OCI-LY7 (cell line): ENCODE results near the gene KCTD18. TPM values are rescaled to one million over a fixed set of nuclear protein-coding genes. Genes with fewer than 3 reads are reported as not detected.

Source experiments
- BruUV-seq: library from RNA; stranded (reverse); fragments of 400-500 nt; replicated peaks from 2 replicates; lab custom pipeline; 2021; lab: Mats Ljungman, UMichigan
- CTCF ChIA-PET: fragments of 300-600 bp; sonication (Branson Sonifier 250); formaldehyde crosslinking; loops from one replicate; lab custom pipeline; 2022; ENCODE audit warnings: antibody characterized with exemption; ENCODE audit not compliant: unreplicated experiment; lab: Charles Lee
- POLR2A ChIA-PET: fragments of 300-600 bp; sonication (Branson Sonifier 250); formaldehyde crosslinking; loops from one replicate; lab custom pipeline; 2022; ENCODE audit warnings: antibody characterized with exemption; lab: Charles Lee
- DNase-seq: peaks from one replicate; pipeline ENCODE4 v3.0.0-alpha.2; 2015; ENCODE audit warnings: low spot score
- H2AFZ ChIP-seq: fragments of 200-600 bp; sonication (generic), shearing (Covaris generic); 2 replicates; pipeline ENCODE4 v1.6.1; 2014; ENCODE audit warnings: mild to moderate bottlenecking, antibody characterized with exemption, low read length, moderate library complexity
- H3K27ac ChIP-seq: fragments of 200-600 bp; sonication (generic); 2 replicates; pipeline ENCODE4 v1.5.1; 2014; ENCODE audit warnings: mixed run types, low read depth, mild to moderate bottlenecking, moderate library complexity, low read length, inconsistent platforms; ENCODE audit not compliant: poor library complexity, severe bottlenecking
- H3K36me3 ChIP-seq: fragments of 200-600 bp; sonication (generic); 2 replicates; pipeline ENCODE4 v1.6.1; 2014; ENCODE audit warnings: mild to moderate bottlenecking, antibody characterized with exemption, low read length, moderate library complexity, mixed read lengths; ENCODE audit not compliant: insufficient read depth
- H3K4me1 ChIP-seq: fragments of 200-600 bp; sonication (generic); 2 replicates; pipeline ENCODE4 v1.5.1; 2014; ENCODE audit warnings: mild to moderate bottlenecking, low read length; ENCODE audit not compliant: insufficient read depth, poor library complexity, severe bottlenecking
- H3K4me2 ChIP-seq: fragments of 200-600 bp; sonication (generic); 2 replicates; pipeline ENCODE4 v1.6.1; 2014; ENCODE audit warnings: mild to moderate bottlenecking, low read length
- H3K4me3 ChIP-seq: fragments of 200-600 bp; sonication (generic); 2 replicates; pipeline ENCODE4 v1.5.1; 2014; ENCODE audit warnings: mild to moderate bottlenecking, low read depth, low read length; ENCODE audit not compliant: poor library complexity, severe bottlenecking
- H3K79me2 ChIP-seq: fragments of 200-600 bp; sonication (generic); 2 replicates; pipeline ENCODE4 v1.6.1; 2016; ENCODE audit warnings: low read depth, mild to moderate bottlenecking, low read length, moderate library complexity, mixed read lengths; ENCODE audit not compliant: insufficient read depth
- H3K9me2 ChIP-seq: fragments of 200-600 bp; sonication (generic); 2 replicates; pipeline ENCODE4 v1.6.1; 2016; ENCODE audit warnings: mild to moderate bottlenecking, low read length, mixed read lengths; ENCODE audit not compliant: insufficient read depth
- H3K9me3 ChIP-seq: fragments of 200-600 bp; sonication (generic); 2 replicates; pipeline ENCODE4 v1.6.1; 2014; ENCODE audit warnings: mild to moderate bottlenecking, mixed run types, low read length, mixed read lengths
- H4K20me1 ChIP-seq: fragments of 200-600 bp; sonication (generic); 2 replicates; pipeline ENCODE4 v1.6.1; 2014; ENCODE audit warnings: mild to moderate bottlenecking, antibody characterized with exemption, low read length, moderate library complexity, mixed read lengths; ENCODE audit not compliant: insufficient read depth
- CTCF ChIP-seq: fragments of 200-600 bp; sonication (generic); conservative IDR thresholded peaks from 2 replicates; pipeline ENCODE4 v1.5.1; 2014; ENCODE audit warnings: mild to moderate bottlenecking, antibody characterized with exemption, low read length, moderate library complexity, mixed read lengths
- EZH2phosphoT487 ChIP-seq: fragments of 200-600 bp; sonication (generic); IDR thresholded peaks from 2 replicates; pipeline ENCODE4 v1.6.1; 2018; ENCODE audit warnings: low read depth, borderline replicate concordance, mild to moderate bottlenecking, mixed run types, antibody characterized with exemption, low read length, moderate library complexity, mixed read lengths
- intact Hi-C: fragments of 100-400 bp; cut with micrococcal nuclease; formaldehyde crosslinking; loops from one replicate; pipeline ENCODE4 v1.10.0; 2022; ENCODE audit not compliant: unreplicated experiment
- total RNA-seq, 2 experiments: library from RNA; depleted of rRNA in 1 of 2; stranded (reverse); fragments of >200 nt in 1 of 2; shearing (Covaris generic) in 1 of 2; gene quantifications; 2 replicates each; pipeline ENCODE4 v1.2.3, GENCODE V29; 2014 to 2022

KCTD18 gene
- total RNA-seq, 2 experiments from 2014 or later = 10.9 to 16.2 TPM

- TF ChIP-seq EZH2phosphoT487 (no peak), CTCF (peak; percentile 80)
- Histone ChIP-seq H3K4me2 (no peak overlapping the region), H3K4me1 (no peaks in the 10 kb centered on the region), H4K20me1 (no peaks in the 10 kb centered on the region), H3K27ac (no peak overlapping the region), H3K4me3 (no peak overlapping the region), H3K9me3 (no peaks in the 10 kb centered on the region), H3K36me3 (no peaks in the 10 kb centered on the region), H3K9me2 (no peaks in the 10 kb centered on the region), H2AFZ (no peak overlapping the region), H3K79me2 (no peaks in the 10 kb centered on the region)
- ChIA-PET CTCF (interaction anchor here (0.6 to 2.3 kb wide), 11 partner anchors 10 to 307 kb away, joined by 3 to 6 read pairs (median 4); partner anchors contain the start of gene KCTD18), POLR2A (interaction anchor here (0.6 to 2.3 kb wide), 9 partner anchors 10 to 308 kb away, joined by 3 to 8 read pairs (median 4); no protein-coding TSS in a partner anchor)
- no TSS peak for BruUV-seq
- intact Hi-C loops = loop anchor here (1.0 kb wide), 1 partner anchor 220 kb away; no protein-coding TSS in a partner anchor
- peak; percentile 57 for DNase-seq
Observed at GRCh38 chr2:200483729-200484198, 26.1 kb downstream of the KCTD18 start.

- no peaks in the 10 kb centered on the region for H3K79me2 ChIP-seq
- H4K20me1 ChIP-seq = no peaks in the 10 kb centered on the region
- intact Hi-C loops = no loop called here
- no peaks in the 10 kb centered on the region for H3K9me2 ChIP-seq
- no peaks in the 10 kb centered on the region for H3K4me1 ChIP-seq
- H3K4me2 ChIP-seq = no peak overlapping the region
- no peaks in the 10 kb centered on the region for H3K9me3 ChIP-seq
- TF ChIP-seq EZH2phosphoT487 (no peak), CTCF (no peak)
- no TSS peak for BruUV-seq
- CTCF ChIA-PET = no interaction called here
- POLR2A ChIA-PET = interaction anchor here (0.6 to 1.6 kb wide), 3 partner anchors 11 to 435 kb away, joined by 3 to 5 read pairs (median 4); no protein-coding TSS in a partner anchor
- no peak overlapping the region for H2AFZ ChIP-seq
- no peak for DNase-seq
- no peak overlapping the region for H3K4me3 ChIP-seq
- no peaks in the 10 kb centered on the region for H3K36me3 ChIP-seq
- no peak overlapping the region for H3K27ac ChIP-seq
Observed at GRCh38 chr2:200482194-200482593, 27.7 kb downstream of the KCTD18 start.

GRCh38 chr2:200479692-200480265 is 30.1 kb downstream of the KCTD18 start:
- Histone ChIP-seq H3K9me3 (no peaks in the 10 kb centered on the region), H2AFZ (no peak overlapping the region), H3K79me2 (no peaks in the 10 kb centered on the region), H3K4me1 (no peaks in the 10 kb centered on the region), H3K36me3 (no peaks in the 10 kb centered on the region), H3K4me3 (no peak overlapping the region), H3K4me2 (no peak overlapping the region), H3K27ac (no peak overlapping the region), H4K20me1 (no peaks in the 10 kb centered on the region), H3K9me2 (no peaks in the 10 kb centered on the region)
- intact Hi-C loops = loop anchor here (2.0 kb wide), 1 partner anchor 499 kb away; no protein-coding TSS in a partner anchor
- CTCF ChIA-PET = no interaction called here
- BruUV-seq = no TSS peak
- POLR2A ChIA-PET = interaction anchor here (1.3 kb wide), 1 partner anchor 11 kb away, joined by 4 read pairs; no protein-coding TSS in a partner anchor
- TF ChIP-seq CTCF = no peak
- TF ChIP-seq EZH2phosphoT487 = no peak
- DNase-seq = no peak
